Aorta (tissue), 5 donors: Measurements from ENCODE around the gene SLC7A11. TPM values are rescaled to one million over a fixed set of nuclear protein-coding genes. Genes with fewer than 3 reads are reported as not detected.

ENCODE experiments used
- ATAC-seq: fragments of 200-7000 bp; cut with Tn5 transposase; one replicate; pipeline ENCODE4 v1.9.1; 2022; ENCODE audit warnings: moderate library complexity; ENCODE audit not compliant: low FRiP score
- DNase-seq, 2 donors: peaks; one replicate each; pipeline ENCODE4 v3.0.0-alpha.2; 2020
- H3K27ac ChIP-seq, 2 donors: one replicate each; pipeline ENCODE4 v1.5.1; 2013; ENCODE audit warnings: low read length in 2 of 2, mild to moderate bottlenecking in 2 of 2, moderate library complexity in 2 of 2, control low read depth in 1 of 2, inconsistent platforms in 1 of 2, low read depth in 1 of 2
- H3K27me3 ChIP-seq, 2 donors: one replicate each; pipeline ENCODE4 v1.6.1; 2013; ENCODE audit warnings: control low read depth in 1 of 2, low read length in 1 of 2, mild to moderate bottlenecking in 1 of 2, moderate library complexity in 1 of 2; ENCODE audit not compliant: insufficient read depth in 2 of 2, control insufficient read depth in 1 of 2
- H3K36me3 ChIP-seq, 2 donors: one replicate each; pipeline ENCODE4 v1.6.1; 2013; ENCODE audit warnings: control low read depth in 1 of 2, low read length in 1 of 2, mild to moderate bottlenecking in 1 of 2; ENCODE audit not compliant: insufficient read depth in 2 of 2, control insufficient read depth in 1 of 2
- H3K4me1 ChIP-seq, 2 donors: one replicate each; pipeline ENCODE4 v1.6.1; 2013; ENCODE audit warnings: low read length in 2 of 2, control low read depth in 1 of 2, mild to moderate bottlenecking in 1 of 2, moderate library complexity in 1 of 2; ENCODE audit not compliant: insufficient read depth in 2 of 2, control insufficient read depth in 1 of 2
- H3K4me3 ChIP-seq, 2 donors: one replicate each; pipeline ENCODE4 v1.5.1; 2013; ENCODE audit warnings: low read length in 2 of 2, control low read depth in 1 of 2, mild to moderate bottlenecking in 1 of 2
- H3K9me3 ChIP-seq: one replicate; pipeline ENCODE4 v1.6.1; 2013; ENCODE audit warnings: mild to moderate bottlenecking, low read length; ENCODE audit not compliant: control insufficient read depth
- WGBS, 2 donors: extraction: QIAGEN DNeasy Blood & Tissue Kit; methylation state at CpG; one replicate each; pipeline ENCODE4 v1.1.7; 2013; 5-methylcytosine and 5-hydroxymethylcytosine counted together
- intact Hi-C, 2 donors: fragments of 100-400 bp; cut with DNase I; formaldehyde crosslinking; loops; one replicate each; pipeline versions ENCODE4 v1.14.2 to v1.15.0; 2022
- polyA plus RNA-seq, 2 donors: library from polyadenylated mRNA; stranded (reverse); fragments of 200-250 nt; gene quantifications; one replicate each; pipeline ENCODE4 v1.2.3, GENCODE V29; 2013
- total RNA-seq, 2 donors: library from RNA; stranded (reverse); fragmentation: NEBNext Ultra II Directional; extraction: Animal tissue kit (Norgen Biotek cat#: 25700); gene quantifications; one replicate each; pipeline ENCODE4 v1.2.1, GENCODE V29; 2021
- donor health status: healthy with polysubstance abuse.
- donor health status: Bipolar disorder and iron deficiency.
- donor health status: DM: no; HTN: no; CAD: no.
- donor health status: DM: no; HTN: no; CAD: no.
- donor health status: DM: yes; HTN: yes; CAD: no.

SLC7A11 gene
- total and polyA plus RNA-seq, 4 donors: 0.13 to 1.5 (median 0.51) TPM

- no peak overlapping the region for H3K27ac ChIP-seq
- H3K27me3 ChIP-seq: no peaks in the 10 kb centered on the region
- H3K4me3 ChIP-seq: no peak overlapping the region
- no peaks in the 10 kb centered on the region for H3K36me3 ChIP-seq
- intact Hi-C loops: no loop called here
- no peaks in the 10 kb centered on the region for H3K4me1 ChIP-seq
- H3K9me3 ChIP-seq: no peaks in the 10 kb centered on the region
- DNase-seq (no peak), ATAC-seq (no peak)
- whole genome bisulfite sequencing, 2 donors: 90 to 92% methylated on average over 1 of the region's 1 CpG
Measured at GRCh38 chr4:138118270-138118669, 123.9 kb downstream of the SLC7A11 start.

GRCh38 chr4:138115053-138115452 is 127.1 kb downstream of the SLC7A11 start:
- WGBS, 2 donors: 52 to 61% methylated on average over 2 of the region's 2 CpGs

GRCh38 chr4:138114434-138114833 is 127.7 kb downstream of the SLC7A11 start:
- intact Hi-C loops: no loop called here
- DNase-seq (no peak), ATAC-seq (no peak)
- no peaks in the 10 kb centered on the region for H3K36me3 ChIP-seq
- no peaks in the 10 kb centered on the region for H3K27me3 ChIP-seq
- H3K4me3 ChIP-seq: no peak overlapping the region
- H3K27ac ChIP-seq: peak overlapping the region in 1 of 2 donors; percentile 57
- no peaks in the 10 kb centered on the region for H3K9me3 ChIP-seq
- WGBS, 2 donors: 0 to 2% methylated on average over 1 of the region's 1 CpG
- H3K4me1 ChIP-seq: no peaks in the 10 kb centered on the region

More at GRCh38 chr4:138115053-138115452, 127.1 kb downstream of the SLC7A11 start:
- DNase-seq (no peak), ATAC-seq (no peak)
- no peaks in the 10 kb centered on the region for H3K4me1 ChIP-seq
- H3K4me3 ChIP-seq: no peak overlapping the region
- H3K27ac ChIP-seq: no peak overlapping the region
- H3K36me3 ChIP-seq: no peaks in the 10 kb centered on the region
- H3K9me3 ChIP-seq: no peaks in the 10 kb centered on the region
- no peaks in the 10 kb centered on the region for H3K27me3 ChIP-seq
- intact Hi-C loops: no loop called here
